SK-N-SH (cell line): Measurements from ENCODE around the gene ST7. TPM values are rescaled to one million over a fixed set of nuclear protein-coding genes. Genes with fewer than 3 reads are reported as not detected.

Experiments used
- CTCF ChIA-PET: fragments of 300-600, 350-600 bp; formaldehyde crosslinking; extraction: SDS; loops from one replicate; lab custom pipeline; 2021; lab: Yijun Ruan, JAX
- POLR2A ChIA-PET: fragments of 350-600 bp; sonication (Branson Sonifier 250); formaldehyde crosslinking; extraction: SDS; loops from one replicate; lab custom pipeline; 2020; ENCODE audit warnings: antibody characterized with exemption, inconsistent platforms; lab: Yijun Ruan, JAX
- DNase-seq: peaks from one replicate; pipeline ENCODE4 v3.0.0; 2012
- H2AFZ ChIP-seq: fragments of 200-600 bp; sonication (generic); 2 replicates; pipeline ENCODE4 v1.8.1; 2016; ENCODE audit warnings: antibody characterized with exemption, mild to moderate bottlenecking, low read depth
- H3F3A ChIP-seq: fragments of 200-600 bp; sonication (generic); replicated peaks from 2 replicates; pipeline ENCODE3; 2016; ENCODE audit warnings: antibody characterized with exemption, mild to moderate bottlenecking; ENCODE audit not compliant: insufficient read depth
- H3K27ac ChIP-seq, 2 experiments: fragments of 200-500 bp in 1 of 2; fragments of 200-600 bp in 1 of 2; sonication (Bioruptor generic) in 1 of 2; sonication (generic), shearing (Covaris generic) in 1 of 2; 2 replicates each; pipeline versions ENCODE4 v1.5.1 to v1.6.1; 2014 to 2016; ENCODE audit warnings: low read depth in 2 of 2, inconsistent platforms in 1 of 2, low read length in 1 of 2, mild to moderate bottlenecking in 1 of 2, mixed read lengths in 1 of 2
- H3K27me3 ChIP-seq: fragments of 200-600 bp; sonication (generic), shearing (Covaris generic); 2 replicates; pipeline ENCODE4 v1.6.1; 2016; ENCODE audit warnings: mixed run types; ENCODE audit not compliant: insufficient read depth
- H3K36me3 ChIP-seq, 2 experiments: fragments of 200-500 bp in 1 of 2; fragments of 200-600 bp in 1 of 2; sonication (Bioruptor generic) in 1 of 2; sonication (generic) in 1 of 2; replicated peaks in 1 of 2; 2 replicates each; pipeline versions ENCODE3 to v1.5.1; 2014 to 2016; ENCODE audit warnings: low read length in 1 of 2, mild to moderate bottlenecking in 1 of 2; ENCODE audit not compliant: insufficient read depth in 2 of 2, control insufficient read depth in 1 of 2
- H3K4me1 ChIP-seq, 2 experiments: fragments of 200-500 bp in 1 of 2; fragments of 200-600 bp in 1 of 2; sonication (Bioruptor generic) in 1 of 2; sonication (generic), shearing (Covaris generic) in 1 of 2; 2 replicates each; pipeline versions ENCODE4 v1.5.1 to v1.6.1; 2014 to 2016; ENCODE audit warnings: low read depth in 1 of 2, low read length in 1 of 2, mixed run types in 1 of 2; ENCODE audit not compliant: insufficient read depth in 2 of 2, control insufficient read depth in 1 of 2
- H3K4me2 ChIP-seq: fragments of 200-600 bp; sonication (generic), shearing (Covaris generic); 2 replicates; pipeline ENCODE4 v1.6.1; 2017; ENCODE audit warnings: mixed run types
- H3K4me3 ChIP-seq, 2 experiments: fragments of 200-500 bp in 1 of 2; fragments of 200-600 bp in 1 of 2; sonication (Bioruptor generic) in 1 of 2; sonication (generic), shearing (Covaris generic) in 1 of 2; 2 replicates each; pipeline versions ENCODE4 v1.5.1 to v1.8.1; 2014 to 2016; ENCODE audit warnings: low read depth in 2 of 2, inconsistent platforms in 1 of 2, low read length in 1 of 2, mild to moderate bottlenecking in 1 of 2, mixed read lengths in 1 of 2, moderate library complexity in 1 of 2
- H3K79me2 ChIP-seq: fragments of 200-600 bp; sonication (generic); 2 replicates; pipeline ENCODE4 v1.8.1; 2017; ENCODE audit warnings: mild to moderate bottlenecking; ENCODE audit not compliant: insufficient read depth
- H3K9ac ChIP-seq: fragments of 200-600 bp; sonication (generic); 2 replicates; pipeline ENCODE4 v1.6.1; 2017; ENCODE audit warnings: mixed run types
- H3K9me2 ChIP-seq: fragments of 200-600 bp; sonication (generic); 2 replicates; pipeline ENCODE4 v1.6.1; 2017; ENCODE audit warnings: mixed run types
- H3K9me3 ChIP-seq: fragments of 200-600 bp; sonication (generic); 2 replicates; pipeline ENCODE4 v1.6.1; 2017; ENCODE audit warnings: mixed run types, mild to moderate bottlenecking, moderate library complexity
- H4K20me1 ChIP-seq: fragments of 200-600 bp; sonication (generic); 2 replicates; pipeline ENCODE4 v1.6.1; 2017; ENCODE audit warnings: mild to moderate bottlenecking, mixed run types; ENCODE audit not compliant: insufficient read depth
- CHD2 ChIP-seq: fragments of 150-350 bp; IDR thresholded peaks from 2 replicates; pipeline ENCODE4 v1.6.1; 2018; ENCODE audit warnings: low read length; ENCODE audit not compliant: partially characterized antibody
- ELF1 ChIP-seq: IDR thresholded peaks from 2 replicates; pipeline ENCODE4 v1.4.0; 2012
- EP300 ChIP-seq, 2 experiments: IDR thresholded peaks; 2 replicates each; pipeline versions ENCODE4 v1.4.0 to v1.6.1; 2012; ENCODE audit warnings: borderline replicate concordance in 1 of 2, low read depth in 1 of 2, low read length in 1 of 2
- FOSL2 ChIP-seq: IDR thresholded peaks from 2 replicates; pipeline ENCODE4 v1.4.0; 2012; ENCODE audit warnings: low read depth, mild to moderate bottlenecking, moderate library complexity, borderline replicate concordance
- FOXJ3 ChIP-seq: sonication (generic); formaldehyde crosslinking; IDR thresholded peaks from 2 replicates; pipeline ENCODE4 v1.5.1; 2020; ENCODE audit warnings: mild to moderate bottlenecking, missing genetic modification reagents
- FOXM1 ChIP-seq: IDR thresholded peaks from 2 replicates; pipeline ENCODE4 v1.4.0; 2012; ENCODE audit warnings: low read depth, mild to moderate bottlenecking
- GATA2 ChIP-seq: sonication (generic); formaldehyde crosslinking; IDR thresholded peaks from 2 replicates; pipeline ENCODE4 v1.5.0; 2020; ENCODE audit warnings: mild to moderate bottlenecking, missing genetic modification reagents
- IRF3 ChIP-seq: fragments of 150-350 bp; IDR thresholded peaks from 2 replicates; pipeline ENCODE4 v1.6.1; 2016; ENCODE audit warnings: mild to moderate bottlenecking, low read depth, low read length
- JUND ChIP-seq: IDR thresholded peaks from 2 replicates; pipeline ENCODE4 v1.4.0; 2012
- MXI1 ChIP-seq: IDR thresholded peaks from 2 replicates; pipeline ENCODE4 v1.6.1; 2012; ENCODE audit warnings: mild to moderate bottlenecking, low read depth, low read length, improper control_type of control experiment
- NFIC ChIP-seq: IDR thresholded peaks from 2 replicates; pipeline ENCODE4 v1.4.0; 2012; ENCODE audit warnings: borderline replicate concordance
- PBX3 ChIP-seq: IDR thresholded peaks from 2 replicates; pipeline ENCODE4; 2012
- POLR2AphosphoS5 ChIP-seq: IDR thresholded peaks from 2 replicates; pipeline ENCODE4 v1.6.1; 2012; ENCODE audit warnings: low read depth, low read length
- RAD21 ChIP-seq: IDR thresholded peaks from 2 replicates; pipeline ENCODE4 v1.6.1; 2012; ENCODE audit warnings: mild to moderate bottlenecking, low read length
- RCOR1 ChIP-seq: fragments of 150-350 bp; IDR thresholded peaks from 2 replicates; pipeline ENCODE4 v1.6.1; 2017; ENCODE audit warnings: antibody characterized with exemption, low read length
- REST ChIP-seq: IDR thresholded peaks from 2 replicates; pipeline ENCODE4 v1.6.1; 2012; ENCODE audit warnings: mild to moderate bottlenecking, low read depth, low read length, moderate library complexity
- RFX5 ChIP-seq: IDR thresholded peaks from 2 replicates; pipeline ENCODE4 v1.6.1; 2012; ENCODE audit warnings: mild to moderate bottlenecking, improper control_type of control experiment, low read length
- RXRA ChIP-seq: IDR thresholded peaks from 2 replicates; pipeline ENCODE4 v1.4.0; 2012; ENCODE audit warnings: low read depth, mild to moderate bottlenecking, borderline replicate concordance
- SIN3A ChIP-seq: IDR thresholded peaks from 2 replicates; pipeline ENCODE4 v1.6.1; 2012; ENCODE audit warnings: low read depth, mild to moderate bottlenecking, low read length, moderate library complexity, borderline replicate concordance
- SMC3 ChIP-seq: IDR thresholded peaks from 2 replicates; pipeline ENCODE4 v1.6.1; 2012; ENCODE audit warnings: low read depth, low read length, improper control_type of control experiment
- TCF12 ChIP-seq: IDR thresholded peaks from 2 replicates; pipeline ENCODE4 v1.4.0; 2012
- TEAD4 ChIP-seq: IDR thresholded peaks from 2 replicates; pipeline ENCODE4 v1.4.0; 2012; ENCODE audit warnings: mild to moderate bottlenecking, borderline replicate concordance; ENCODE audit not compliant: insufficient read depth
- USF1 ChIP-seq: IDR thresholded peaks from 2 replicates; pipeline ENCODE4 v1.4.0; 2012; ENCODE audit warnings: low read depth, borderline replicate concordance
- YY1 ChIP-seq: IDR thresholded peaks from 2 replicates; pipeline ENCODE4 v1.4.0; 2012; ENCODE audit warnings: low read depth, mild to moderate bottlenecking
- ZBTB33 ChIP-seq: IDR thresholded peaks from 2 replicates; pipeline ENCODE4 v1.4.0; 2012; ENCODE audit warnings: low read depth, borderline replicate concordance
- WGBS: methylation state at CpG from one replicate; pipeline ENCODE4 v1.1.6; 2017; ENCODE audit warnings: low lambda C conversion rate; 5-methylcytosine and 5-hydroxymethylcytosine counted together
- polyA plus RNA-seq, 3 experiments: library from polyadenylated mRNA; depleted of rRNA; stranded (reverse); fragments of >200 nt; gene quantifications; 2 replicates each; pipeline ENCODE4 v1.2.3, GENCODE V29; 2012

The ST7 gene
- polyA plus RNA-seq, 1 of the 3 experiments (the other 2 are of a cell fraction), result 23.5 TPM

- Histone ChIP-seq H3K4me3 (no peak overlapping the region), H3K4me2 (0 out of 2 replicates have a peak overlapping the region, but pooled peaks have one; percentile 13), H2AFZ (no peak overlapping the region), H3K27me3 (no peaks in the 10 kb centered on the region), H3K27ac (peak overlapping the region; percentile 45 to 56; a peak in 2 of 4 replicates), H3K36me3 (peaks cover 0 to 6% of the 10 kb centered on the region in 2 experiments), H3K4me1 (peaks cover 2 to 6% of the 10 kb centered on the region in 2 experiments; a peak in 2 of 4 replicates), H3K9me2 (no peaks in the 10 kb centered on the region), H3F3A (peaks cover 5% of the 10 kb centered on the region), H3K79me2 (no peaks in the 10 kb centered on the region), H3K9ac (no peak overlapping the region), H4K20me1 (no peaks in the 10 kb centered on the region), H3K9me3 (no peaks in the 10 kb centered on the region)
- 71% methylated on average over 4 of the region's 4 CpGs for WGBS
- POLR2A ChIA-PET, result no interaction called here
- CTCF ChIA-PET, result interaction anchor here (0.7 to 1.5 kb wide), 3 partner anchors 17 to 242 kb away, joined by 3 to 7 read pairs (median 3); no protein-coding TSS in a partner anchor
- no peak for DNase-seq
- TF ChIP-seq TEAD4 (peak; percentile 65; the same call in 1 of the 2 replicates), NFIC (peak; percentile 23; the same call in 1 of the 2 replicates), EP300 (IDR thresholded peaks at IDR 0.05; ENCODE audit: borderline replicate concordance in 1 of 2, low read depth in 1 of 2, low read length in 1 of 2) (peak in 1 of 2 experiments; percentile 74; a peak in 2 of 4 replicates), GATA2 (CRISPR knock-in tag) (no peak), SMC3 (no peak), RFX5 (no peak), RAD21 (no peak), SIN3A (no peak), RXRA (no peak), RCOR1 (no peak), FOXM1 (peak; percentile 60; the same call in 1 of the 2 replicates), IRF3 (no peak), TCF12 (peak; percentile 96), YY1 (no peak), REST (no peak), ZBTB33 (0 out of 2 replicates have a peak, but pooled peaks have one; percentile 27), FOSL2 (peak; percentile 67; the same call in 1 of the 2 replicates), CHD2 (no peak), MXI1 (no peak), FOXJ3 (no peak), USF1 (no peak), JUND (peak; percentile 71), POLR2AphosphoS5 (peak; percentile 68; the same call in 1 of the 2 replicates), ELF1 (no peak), PBX3 (peak; percentile 66)
These were observed 277.2 kb downstream of the ST7 start for GRCh38 chr7:117230276-117231046.
